WTC11 (cell line): Measurements from ENCODE around the gene NRG3. TPM values are rescaled to one million over a fixed set of nuclear protein-coding genes. Genes with fewer than 3 reads are reported as not detected.

Source experiments
- ATAC-seq: fragments of 200-7000 bp; cut with Tn5 transposase; 2 replicates; pipeline ENCODE4 v1.10.0; 2021; ENCODE audit warnings: mild to moderate bottlenecking, moderate library complexity
- CTCF ChIA-PET: fragments of 300-600 bp; sonication (Branson Sonifier 250); formaldehyde crosslinking; loops from one replicate; lab custom pipeline; 2021; ENCODE audit warnings: antibody characterized with exemption; lab: Charles Lee
- POLR2A ChIA-PET: fragments of 350-600 bp; sonication (Branson Sonifier 250); formaldehyde crosslinking; loops from one replicate; lab custom pipeline; 2021; ENCODE audit warnings: antibody characterized with exemption; lab: Charles Lee
- DNase-seq: peaks from one replicate; pipeline ENCODE4 v3.0.0; 2021; ENCODE audit warnings: low spot score
- H3K27ac Mint-ChIP-seq: 2 replicates; pipeline ENCODE4 v1.8.0; 2021; ENCODE audit warnings: mixed read lengths
- H3K27me3 Mint-ChIP-seq: 2 replicates; pipeline ENCODE4 v1.8.0; 2021; ENCODE audit warnings: low read depth, mild to moderate bottlenecking, moderate library complexity, mixed read lengths
- H3K36me3 Mint-ChIP-seq: 2 replicates; pipeline ENCODE4 v1.8.0; 2021; ENCODE audit warnings: mixed read lengths
- H3K4me1 Mint-ChIP-seq: 2 replicates; pipeline ENCODE4 v1.8.0; 2022; ENCODE audit warnings: mixed read lengths
- H3K4me3 Mint-ChIP-seq: 2 replicates; pipeline ENCODE4 v1.8.0; 2021; ENCODE audit warnings: mild to moderate bottlenecking, moderate library complexity, mixed read lengths
- H3K9me3 Mint-ChIP-seq: 2 replicates; pipeline ENCODE4 v1.8.0; 2021; ENCODE audit warnings: mixed read lengths
- E2F1 ChIP-seq: sonication (generic); formaldehyde crosslinking; IDR thresholded peaks from 2 replicates; pipeline ENCODE4 v1.8.0; 2022; ENCODE audit warnings: mild to moderate bottlenecking, missing genetic modification reagents
- HMGXB4 ChIP-seq: sonication (generic); formaldehyde crosslinking; IDR thresholded peaks from 2 replicates; pipeline ENCODE4 v1.8.1; 2023; ENCODE audit warnings: mild to moderate bottlenecking, moderate library complexity, missing genetic modification reagents
- JAZF1 ChIP-seq: fragments of 250-450 bp; sonication (Bioruptor Pico); IDR thresholded peaks from 2 replicates; pipeline ENCODE4 v1.9.0; 2021; ENCODE audit warnings: moderate library complexity, mild to moderate bottlenecking, inconsistent platforms
- TP53 ChIP-seq: sonication (generic); formaldehyde crosslinking; IDR thresholded peaks from 2 replicates; pipeline ENCODE4 v1.8.1; 2023; ENCODE audit warnings: mild to moderate bottlenecking, missing genetic modification reagents
- USF2 ChIP-seq: sonication (generic); formaldehyde crosslinking; IDR thresholded peaks from 2 replicates; pipeline ENCODE4 v1.8.1; 2023; ENCODE audit warnings: mild to moderate bottlenecking, missing genetic modification reagents, moderate library complexity
- ZNF396 ChIP-seq: fragments of 250-450 bp; sonication (Bioruptor Pico); IDR thresholded peaks from 2 replicates; pipeline ENCODE4 v1.8.0; 2021; ENCODE audit warnings: mild to moderate bottlenecking, moderate library complexity, borderline replicate concordance
- ZNF416 ChIP-seq: fragments of 250-450 bp; sonication (Bioruptor Pico); IDR thresholded peaks from 2 replicates; pipeline ENCODE4 v1.9.0; 2021; ENCODE audit warnings: mild to moderate bottlenecking, inconsistent platforms
- total RNA-seq: library from RNA; stranded (reverse); gene quantifications from 3 replicates; pipeline ENCODE4 v1.2.3, GENCODE V29; 2021
- TF ChIP-seq, protein P1 (sequence below): sonication (generic); formaldehyde crosslinking; conservative IDR thresholded peaks from 2 replicates; pipeline ENCODE4 v1.8.1; 2023; ENCODE audit warnings: mild to moderate bottlenecking, low read depth, missing genetic modification reagents, moderate library complexity
- TF ChIP-seq, protein P2 (sequence below): fragments of 200-600 bp; IDR thresholded peaks from 2 replicates; pipeline ENCODE4 v1.8.0; 2022; ENCODE audit warnings: antibody characterized with exemption
- TF ChIP-seq, protein P3 (sequence below): sonication (generic); formaldehyde crosslinking; IDR thresholded peaks from 2 replicates; pipeline ENCODE4 v1.8.1; 2023; ENCODE audit warnings: mild to moderate bottlenecking, missing genetic modification reagents
- TF ChIP-seq, protein P4 (sequence below): sonication (generic); formaldehyde crosslinking; conservative IDR thresholded peaks from 2 replicates; pipeline ENCODE4 v1.8.1; 2022; ENCODE audit warnings: mild to moderate bottlenecking, missing genetic modification reagents

The NRG3 gene
- total RNA-seq, 1 experiment from 2014 or later = 7.0 TPM

- TF ChIP-seq, protein P1, sequence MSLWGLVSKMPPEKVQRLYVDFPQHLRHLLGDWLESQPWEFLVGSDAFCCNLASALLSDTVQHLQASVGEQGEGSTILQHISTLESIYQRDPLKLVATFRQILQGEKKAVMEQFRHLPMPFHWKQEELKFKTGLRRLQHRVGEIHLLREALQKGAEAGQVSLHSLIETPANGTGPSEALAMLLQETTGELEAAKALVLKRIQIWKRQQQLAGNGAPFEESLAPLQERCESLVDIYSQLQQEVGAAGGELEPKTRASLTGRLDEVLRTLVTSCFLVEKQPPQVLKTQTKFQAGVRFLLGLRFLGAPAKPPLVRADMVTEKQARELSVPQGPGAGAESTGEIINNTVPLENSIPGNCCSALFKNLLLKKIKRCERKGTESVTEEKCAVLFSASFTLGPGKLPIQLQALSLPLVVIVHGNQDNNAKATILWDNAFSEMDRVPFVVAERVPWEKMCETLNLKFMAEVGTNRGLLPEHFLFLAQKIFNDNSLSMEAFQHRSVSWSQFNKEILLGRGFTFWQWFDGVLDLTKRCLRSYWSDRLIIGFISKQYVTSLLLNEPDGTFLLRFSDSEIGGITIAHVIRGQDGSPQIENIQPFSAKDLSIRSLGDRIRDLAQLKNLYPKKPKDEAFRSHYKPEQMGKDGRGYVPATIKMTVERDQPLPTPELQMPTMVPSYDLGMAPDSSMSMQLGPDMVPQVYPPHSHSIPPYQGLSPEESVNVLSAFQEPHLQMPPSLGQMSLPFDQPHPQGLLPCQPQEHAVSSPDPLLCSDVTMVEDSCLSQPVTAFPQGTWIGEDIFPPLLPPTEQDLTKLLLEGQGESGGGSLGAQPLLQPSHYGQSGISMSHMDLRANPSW (CRISPR knock-in tag) = no peak
- no peak for TF ChIP-seq JAZF1 (CRISPR knock-in tag)
- TF ChIP-seq, protein P2, sequence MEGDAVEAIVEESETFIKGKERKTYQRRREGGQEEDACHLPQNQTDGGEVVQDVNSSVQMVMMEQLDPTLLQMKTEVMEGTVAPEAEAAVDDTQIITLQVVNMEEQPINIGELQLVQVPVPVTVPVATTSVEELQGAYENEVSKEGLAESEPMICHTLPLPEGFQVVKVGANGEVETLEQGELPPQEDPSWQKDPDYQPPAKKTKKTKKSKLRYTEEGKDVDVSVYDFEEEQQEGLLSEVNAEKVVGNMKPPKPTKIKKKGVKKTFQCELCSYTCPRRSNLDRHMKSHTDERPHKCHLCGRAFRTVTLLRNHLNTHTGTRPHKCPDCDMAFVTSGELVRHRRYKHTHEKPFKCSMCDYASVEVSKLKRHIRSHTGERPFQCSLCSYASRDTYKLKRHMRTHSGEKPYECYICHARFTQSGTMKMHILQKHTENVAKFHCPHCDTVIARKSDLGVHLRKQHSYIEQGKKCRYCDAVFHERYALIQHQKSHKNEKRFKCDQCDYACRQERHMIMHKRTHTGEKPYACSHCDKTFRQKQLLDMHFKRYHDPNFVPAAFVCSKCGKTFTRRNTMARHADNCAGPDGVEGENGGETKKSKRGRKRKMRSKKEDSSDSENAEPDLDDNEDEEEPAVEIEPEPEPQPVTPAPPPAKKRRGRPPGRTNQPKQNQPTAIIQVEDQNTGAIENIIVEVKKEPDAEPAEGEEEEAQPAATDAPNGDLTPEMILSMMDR = no peak
- TF ChIP-seq ZNF416 (CRISPR knock-in tag) = no peak
Observed at GRCh38 chr10:82564353-82565196, 689.6 kb downstream of the NRG3 start (continued).

- TF ChIP-seq USF2 (CRISPR knock-in tag) (no peak), E2F1 (CRISPR knock-in tag) (no peak), TP53 (no peak), HMGXB4 (CRISPR knock-in tag) (no peak), ZNF396 (CRISPR knock-in tag) (no peak)
- TF ChIP-seq, protein P3, sequence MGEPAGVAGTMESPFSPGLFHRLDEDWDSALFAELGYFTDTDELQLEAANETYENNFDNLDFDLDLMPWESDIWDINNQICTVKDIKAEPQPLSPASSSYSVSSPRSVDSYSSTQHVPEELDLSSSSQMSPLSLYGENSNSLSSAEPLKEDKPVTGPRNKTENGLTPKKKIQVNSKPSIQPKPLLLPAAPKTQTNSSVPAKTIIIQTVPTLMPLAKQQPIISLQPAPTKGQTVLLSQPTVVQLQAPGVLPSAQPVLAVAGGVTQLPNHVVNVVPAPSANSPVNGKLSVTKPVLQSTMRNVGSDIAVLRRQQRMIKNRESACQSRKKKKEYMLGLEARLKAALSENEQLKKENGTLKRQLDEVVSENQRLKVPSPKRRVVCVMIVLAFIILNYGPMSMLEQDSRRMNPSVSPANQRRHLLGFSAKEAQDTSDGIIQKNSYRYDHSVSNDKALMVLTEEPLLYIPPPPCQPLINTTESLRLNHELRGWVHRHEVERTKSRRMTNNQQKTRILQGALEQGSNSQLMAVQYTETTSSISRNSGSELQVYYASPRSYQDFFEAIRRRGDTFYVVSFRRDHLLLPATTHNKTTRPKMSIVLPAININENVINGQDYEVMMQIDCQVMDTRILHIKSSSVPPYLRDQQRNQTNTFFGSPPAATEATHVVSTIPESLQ (CRISPR knock-in tag) = no peak
- TF ChIP-seq, protein P4, sequence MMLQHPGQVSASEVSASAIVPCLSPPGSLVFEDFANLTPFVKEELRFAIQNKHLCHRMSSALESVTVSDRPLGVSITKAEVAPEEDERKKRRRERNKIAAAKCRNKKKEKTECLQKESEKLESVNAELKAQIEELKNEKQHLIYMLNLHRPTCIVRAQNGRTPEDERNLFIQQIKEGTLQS (CRISPR knock-in tag) = no peak
- CTCF ChIA-PET = no interaction called here
- DNase-seq = no peak
- Mint-ChIP-seq H3K4me1 (no peaks in the 10 kb centered on the region), H3K27ac (no peak overlapping the region), H3K9me3 (no peaks in the 10 kb centered on the region), H3K27me3 (no peaks in the 10 kb centered on the region), H3K4me3 (no peak overlapping the region), H3K36me3 (no peaks in the 10 kb centered on the region)
- POLR2A ChIA-PET = no interaction called here
- no peak for ATAC-seq
Observed at GRCh38 chr10:82565197-82565575, 690.2 kb downstream of the NRG3 start.
